HCT116 (cell line): ENCODE data around the gene ZNF683. TPM values are rescaled to one million over a fixed set of nuclear protein-coding genes. Genes with fewer than 3 reads are reported as not detected.

ENCODE experiments used
- ATAC-seq: fragments of 200-7000 bp; cut with Tn5 transposase; 2 replicates; pipeline ENCODE4 v1.9.1; 2020; ENCODE audit warnings: mild to moderate bottlenecking, moderate library complexity
- BruUV-seq: library from RNA; stranded (reverse); fragments of 400-500 nt; replicated peaks from 2 replicates; lab custom pipeline; 2021; lab: Mats Ljungman, UMichigan
- CTCF ChIA-PET: fragments of 300-600 bp; sonication (Branson Sonifier 250); formaldehyde crosslinking; loops from one replicate; lab custom pipeline; 2021; ENCODE audit warnings: antibody characterized with exemption; lab: Charles Lee
- POLR2A ChIA-PET: fragments of 300-600, 350-600 bp; sonication (Branson Sonifier 250); formaldehyde crosslinking; loops from one replicate; lab custom pipeline; 2021; ENCODE audit warnings: antibody characterized with exemption; lab: Charles Lee
- RAD21 ChIA-PET, 2 experiments: fragments of 300-600 bp; sonication (Branson Sonifier 250); formaldehyde crosslinking; loops; one replicate each; lab custom pipeline; 2023; ENCODE audit warnings: low total read pairs in 2 of 2; ENCODE audit not compliant: uncharacterized antibody in 2 of 2, unreplicated experiment in 2 of 2, low non-redundant PET in 1 of 2; lab: Charles Lee
- DNase-seq: peaks from one replicate; pipeline ENCODE4 v3.0.0-alpha.2; 2010; ENCODE audit warnings: low read depth, low spot score
- H2AFZ ChIP-seq: fragments of 200-600 bp; shearing (Covaris generic), sonication (generic); 2 replicates; pipeline ENCODE4 v1.6.1; 2017; ENCODE audit warnings: low read depth, mixed run types, mixed read lengths, antibody characterized with exemption, low read length; ENCODE audit not compliant: poor library complexity, severe bottlenecking
- H3K27ac ChIP-seq: 2 replicates; pipeline ENCODE4 v1.5.1; 2012; ENCODE audit warnings: low read depth, low read length
- H3K27me3 ChIP-seq: fragments of 200-600 bp; sonication (generic); 2 replicates; pipeline ENCODE4 v1.6.1; 2016; ENCODE audit warnings: mixed run types, low read length, mixed read lengths; ENCODE audit not compliant: insufficient read depth
- H3K36me3 ChIP-seq, 2 experiments: fragments of 200-500 bp in 1 of 2; fragments of 200-600 bp in 1 of 2; sonication (Bioruptor generic) in 1 of 2; sonication (generic) in 1 of 2; 2 replicates each; pipeline versions ENCODE4 v1.5.1 to v1.6.1; 2014 to 2016; ENCODE audit warnings: low read length in 2 of 2, inconsistent platforms in 1 of 2, mixed read lengths in 1 of 2, mixed run types in 1 of 2; ENCODE audit not compliant: insufficient read depth in 2 of 2, control insufficient read depth in 1 of 2
- H3K4me1 ChIP-seq, 2 experiments: fragments of 200-600 bp in 1 of 2; sonication (generic) in 1 of 2; 2 replicates each; pipeline versions ENCODE4 v1.5.1 to v1.6.1; 2012 to 2017; ENCODE audit warnings: low read length in 2 of 2, inconsistent platforms in 1 of 2, mild to moderate bottlenecking in 1 of 2, mixed read lengths in 1 of 2, mixed run types in 1 of 2, moderate library complexity in 1 of 2; ENCODE audit not compliant: insufficient read depth in 2 of 2, control insufficient read depth in 1 of 2
- H3K4me2 ChIP-seq: fragments of 200-600 bp; sonication (generic); 2 replicates; pipeline ENCODE4 v1.6.1; 2017; ENCODE audit warnings: mixed run types, low read length, mixed read lengths
- H3K4me3 ChIP-seq, 2 experiments: fragments of 200-600 bp in 1 of 2; sonication (generic) in 1 of 2; replicated peaks in 1 of 2; 2 replicates each; pipeline ENCODE4 v1.5.1; 2011 to 2016; ENCODE audit warnings: low read length in 2 of 2, control low read depth in 1 of 2, low read depth in 1 of 2, mild to moderate bottlenecking in 1 of 2, mixed read lengths in 1 of 2, mixed run types in 1 of 2
- H3K79me2 ChIP-seq: fragments of 200-600 bp; sonication (generic); 2 replicates; pipeline ENCODE4 v1.6.1; 2017; ENCODE audit warnings: mild to moderate bottlenecking, mixed run types, low read length, moderate library complexity, mixed read lengths; ENCODE audit not compliant: insufficient read depth
- H3K9ac ChIP-seq: fragments of 200-600 bp; sonication (generic); 2 replicates; pipeline ENCODE4 v1.6.1; 2016; ENCODE audit warnings: low read length, mixed read lengths
- H3K9me2 ChIP-seq: fragments of 200-600 bp; sonication (generic), shearing (Covaris generic); 2 replicates; pipeline ENCODE4 v1.6.1; 2017; ENCODE audit warnings: mixed run types, mild to moderate bottlenecking, moderate library complexity; ENCODE audit not compliant: insufficient read depth
- H3K9me3 ChIP-seq, 2 experiments: fragments of 200-500 bp in 1 of 2; fragments of 200-600 bp in 1 of 2; sonication (Bioruptor generic) in 1 of 2; sonication (generic) in 1 of 2; 2 replicates each; pipeline ENCODE4 v1.6.1; 2014 to 2017; ENCODE audit warnings: low read length in 2 of 2, mixed read lengths in 2 of 2, inconsistent platforms in 1 of 2, low read depth in 1 of 2, mild to moderate bottlenecking in 1 of 2, mixed run types in 1 of 2, moderate library complexity in 1 of 2; ENCODE audit not compliant: control insufficient read depth in 1 of 2, insufficient read depth in 1 of 2
- H4K20me1 ChIP-seq: fragments of 200-600 bp; sonication (generic), shearing (Covaris generic); 2 replicates; pipeline ENCODE4 v1.6.1; 2017; ENCODE audit warnings: mixed run types, mild to moderate bottlenecking, moderate library complexity; ENCODE audit not compliant: insufficient read depth
- CEBPB ChIP-seq: IDR thresholded peaks from 2 replicates; pipeline ENCODE4 v1.6.1; 2012; ENCODE audit warnings: low read depth
- EZH2 ChIP-seq: fragments of 200-600 bp; sonication (generic); IDR thresholded peaks from 2 replicates; pipeline ENCODE4 v1.6.1; 2017; ENCODE audit warnings: antibody characterized with exemption, mixed run types
- EZH2phosphoT487 ChIP-seq: fragments of 200-600 bp; IDR thresholded peaks from 2 replicates; pipeline ENCODE4 v1.6.1; 2018; ENCODE audit warnings: antibody characterized with exemption, borderline replicate concordance
- POLR2AphosphoS5 ChIP-seq: IDR thresholded peaks from 2 replicates; pipeline ENCODE4 v1.6.1; 2011; ENCODE audit warnings: mild to moderate bottlenecking, low read depth, low read length, moderate library complexity
- RAD21 ChIP-seq: IDR thresholded peaks from 2 replicates; pipeline ENCODE4 v1.6.1; 2012; ENCODE audit warnings: low read depth, mild to moderate bottlenecking
- TCF7L2 ChIP-seq: IDR thresholded peaks from 2 replicates; pipeline ENCODE4 v1.7.0; 2011; ENCODE audit warnings: borderline replicate concordance, inconsistent platforms; ENCODE audit not compliant: insufficient read depth, insufficient read length; ENCODE audit errors: extremely low read depth
- intact Hi-C: fragments of 100-400 bp; cut with micrococcal nuclease; formaldehyde crosslinking; loops from 2 replicates; pipeline ENCODE4 v1.10.0; 2022
- total RNA-seq: library from RNA; stranded (reverse); gene quantifications from one replicate; pipeline ENCODE4 v1.2.1, GENCODE V29; 2021; ENCODE audit not compliant: unreplicated experiment
- TF ChIP-seq, protein P1 (sequence below), 3 experiments: fragments of 200-600 bp in 1 of 3; sonication (generic) in 1 of 3; IDR thresholded peaks in 2 of 3; conservative IDR thresholded peaks in 1 of 3; 2 replicates each; pipeline ENCODE4 v1.5.1; 2012 to 2017; ENCODE audit warnings: low read depth in 2 of 3, low read length in 2 of 3, antibody characterized with exemption in 1 of 3, borderline replicate concordance in 1 of 3, control low read depth in 1 of 3, mild to moderate bottlenecking in 1 of 3, mixed read lengths in 1 of 3, mixed run types in 1 of 3, moderate library complexity in 1 of 3; ENCODE audit not compliant: insufficient read depth in 1 of 3
- TF ChIP-seq, protein P2 (sequence below): IDR thresholded peaks from 2 replicates; pipeline ENCODE4 v1.6.1; 2011; ENCODE audit warnings: mild to moderate bottlenecking, low read length, moderate library complexity; ENCODE audit not compliant: insufficient replicate concordance; ENCODE audit errors: extremely low read depth

ZNF683 gene
- total RNA-seq, 1 experiment from 2014 or later, result not detected

GRCh38 chr1:26358411-26359384 is 13.9 kb downstream of the ZNF683 start:
- Histone ChIP-seq H3K9ac (peak overlapping the region; percentile 32; the same call in 1 of the 2 replicates), H3K9me2 (no peaks in the 10 kb centered on the region), H3K27me3 (no peaks in the 10 kb centered on the region), H3K9me3 (no peaks in the 10 kb centered on the region), H3K36me3 (no peaks in the 10 kb centered on the region), H2AFZ (peak overlapping the region; percentile 62), H3K4me2 (peak overlapping the region; percentile 66), H3K4me1 (peaks cover 29 to 57% of the 10 kb centered on the region in 2 experiments)
- peak; percentile 51 for DNase-seq
- ChIA-PET POLR2A (interaction anchor here (0.7 kb wide), 1 partner anchor 113 kb away, joined by 3 read pairs; the partner anchor contains the start of gene HMGN2), CTCF (interaction anchor here (1.1 to 2.5 kb wide), 2 partner anchors 73 to 83 kb away, joined by 3 to 11 read pairs; no protein-coding TSS in a partner anchor)
- intact Hi-C loops, result no loop called here
- peak; percentile 41 for ATAC-seq
- no TSS peak for BruUV-seq
- TF ChIP-seq POLR2AphosphoS5 (peak; percentile 46; the same call in 1 of the 2 replicates), RAD21 (no peak)
- TF ChIP-seq, all 23 proteins: peak for 1
- H3K4me3 ChIP-seq, result peak overlapping the region in 1 of 2 experiments; percentile 16; a peak in 2 of 4 replicates
- no peaks in the 10 kb centered on the region for H4K20me1 ChIP-seq
- no peak overlapping the region for H3K27ac ChIP-seq
- no peaks in the 10 kb centered on the region for H3K79me2 ChIP-seq
- RAD21 ChIA-PET, result no interaction called here

DNA sequence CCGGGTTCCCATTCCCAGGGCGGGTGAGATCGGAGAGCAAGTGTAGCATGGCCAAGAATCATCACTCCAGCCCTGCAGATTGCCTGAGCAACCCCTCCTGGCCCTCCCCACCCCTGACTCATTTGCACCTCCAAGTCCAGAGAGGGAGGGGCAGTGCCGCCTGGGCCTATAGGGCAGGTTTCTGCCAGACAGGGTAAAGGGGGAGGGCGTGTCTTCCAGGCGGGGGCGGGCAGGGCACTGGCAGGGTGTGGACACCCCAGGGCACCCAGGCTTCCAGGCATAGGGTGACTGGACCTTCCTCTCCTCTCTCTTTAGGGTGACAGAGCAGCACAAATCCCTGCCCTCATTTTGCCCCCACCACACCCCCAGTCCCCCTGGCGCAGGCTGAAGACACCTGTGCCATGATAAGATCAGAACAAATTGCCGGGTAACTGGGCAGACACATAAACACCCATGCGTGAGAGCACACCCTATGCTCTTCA is 15.4 kb downstream of the ZNF683 start:
- no peaks in the 10 kb centered on the region for H3K9me2 ChIP-seq
- H2AFZ ChIP-seq, result no peak overlapping the region
- H3K9me3 ChIP-seq, result no peaks in the 10 kb centered on the region
- peaks cover 44 to 69% of the 10 kb centered on the region in 2 experiments for H3K4me1 ChIP-seq
- peak; percentile 15; the same call in 1 of the 2 replicates for ATAC-seq
- H3K27me3 ChIP-seq, result no peaks in the 10 kb centered on the region
- POLR2A ChIA-PET, result no interaction called here
- TF ChIP-seq CEBPB, result no peak
- no peak for TF ChIP-seq POLR2AphosphoS5
- TF ChIP-seq EZH2phosphoT487, result no peak
- TF ChIP-seq, protein P1, sequence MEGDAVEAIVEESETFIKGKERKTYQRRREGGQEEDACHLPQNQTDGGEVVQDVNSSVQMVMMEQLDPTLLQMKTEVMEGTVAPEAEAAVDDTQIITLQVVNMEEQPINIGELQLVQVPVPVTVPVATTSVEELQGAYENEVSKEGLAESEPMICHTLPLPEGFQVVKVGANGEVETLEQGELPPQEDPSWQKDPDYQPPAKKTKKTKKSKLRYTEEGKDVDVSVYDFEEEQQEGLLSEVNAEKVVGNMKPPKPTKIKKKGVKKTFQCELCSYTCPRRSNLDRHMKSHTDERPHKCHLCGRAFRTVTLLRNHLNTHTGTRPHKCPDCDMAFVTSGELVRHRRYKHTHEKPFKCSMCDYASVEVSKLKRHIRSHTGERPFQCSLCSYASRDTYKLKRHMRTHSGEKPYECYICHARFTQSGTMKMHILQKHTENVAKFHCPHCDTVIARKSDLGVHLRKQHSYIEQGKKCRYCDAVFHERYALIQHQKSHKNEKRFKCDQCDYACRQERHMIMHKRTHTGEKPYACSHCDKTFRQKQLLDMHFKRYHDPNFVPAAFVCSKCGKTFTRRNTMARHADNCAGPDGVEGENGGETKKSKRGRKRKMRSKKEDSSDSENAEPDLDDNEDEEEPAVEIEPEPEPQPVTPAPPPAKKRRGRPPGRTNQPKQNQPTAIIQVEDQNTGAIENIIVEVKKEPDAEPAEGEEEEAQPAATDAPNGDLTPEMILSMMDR (IDR thresholded peaks at IDR 0.05 in 2 of 3, conservative IDR thresholded peaks at IDR 0.05 in 1 of 3; ENCODE audit: borderline replicate concordance in 1 of 3, insufficient read depth in 1 of 3, low read depth in 2 of 3, low read length in 2 of 3), result no peak
- TF ChIP-seq, protein P2, sequence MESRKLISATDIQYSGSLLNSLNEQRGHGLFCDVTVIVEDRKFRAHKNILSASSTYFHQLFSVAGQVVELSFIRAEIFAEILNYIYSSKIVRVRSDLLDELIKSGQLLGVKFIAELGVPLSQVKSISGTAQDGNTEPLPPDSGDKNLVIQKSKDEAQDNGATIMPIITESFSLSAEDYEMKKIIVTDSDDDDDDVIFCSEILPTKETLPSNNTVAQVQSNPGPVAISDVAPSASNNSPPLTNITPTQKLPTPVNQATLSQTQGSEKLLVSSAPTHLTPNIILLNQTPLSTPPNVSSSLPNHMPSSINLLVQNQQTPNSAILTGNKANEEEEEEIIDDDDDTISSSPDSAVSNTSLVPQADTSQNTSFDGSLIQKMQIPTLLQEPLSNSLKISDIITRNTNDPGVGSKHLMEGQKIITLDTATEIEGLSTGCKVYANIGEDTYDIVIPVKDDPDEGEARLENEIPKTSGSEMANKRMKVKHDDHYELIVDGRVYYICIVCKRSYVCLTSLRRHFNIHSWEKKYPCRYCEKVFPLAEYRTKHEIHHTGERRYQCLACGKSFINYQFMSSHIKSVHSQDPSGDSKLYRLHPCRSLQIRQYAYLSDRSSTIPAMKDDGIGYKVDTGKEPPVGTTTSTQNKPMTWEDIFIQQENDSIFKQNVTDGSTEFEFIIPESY, result no peak
- TF ChIP-seq TCF7L2, result no peak
- no peak for TF ChIP-seq RAD21
- TF ChIP-seq EZH2, result no peak
- intact Hi-C loops, result no loop called here
- H3K36me3 ChIP-seq, result no peaks in the 10 kb centered on the region
- no peak for DNase-seq
- peak overlapping the region; percentile 50 for H3K4me2 ChIP-seq
- BruUV-seq, result no TSS peak
- no peak overlapping the region for H3K27ac ChIP-seq
- RAD21 ChIA-PET, result no interaction called here
- CTCF ChIA-PET, result interaction anchor here (1.0 to 1.3 kb wide), 2 partner anchors 21 to 212 kb away, joined by 3 to 4 read pairs; no protein-coding TSS in a partner anchor
- H4K20me1 ChIP-seq, result no peaks in the 10 kb centered on the region
- no peak overlapping the region for H3K9ac ChIP-seq
- H3K4me3 ChIP-seq, result no peak overlapping the region
- no peaks in the 10 kb centered on the region for H3K79me2 ChIP-seq
